Activated T-cell treated with anti-CD3 and anti-CD28 coated beads for 24 hours (primary cell): Measurements from ENCODE around the gene CREB5.

ENCODE experiments used
- DNase-seq: peaks from one replicate; pipeline ENCODE4 v3.0.0-alpha.2; 2020; ENCODE audit warnings: low read depth

Gene CREB5

DNA sequence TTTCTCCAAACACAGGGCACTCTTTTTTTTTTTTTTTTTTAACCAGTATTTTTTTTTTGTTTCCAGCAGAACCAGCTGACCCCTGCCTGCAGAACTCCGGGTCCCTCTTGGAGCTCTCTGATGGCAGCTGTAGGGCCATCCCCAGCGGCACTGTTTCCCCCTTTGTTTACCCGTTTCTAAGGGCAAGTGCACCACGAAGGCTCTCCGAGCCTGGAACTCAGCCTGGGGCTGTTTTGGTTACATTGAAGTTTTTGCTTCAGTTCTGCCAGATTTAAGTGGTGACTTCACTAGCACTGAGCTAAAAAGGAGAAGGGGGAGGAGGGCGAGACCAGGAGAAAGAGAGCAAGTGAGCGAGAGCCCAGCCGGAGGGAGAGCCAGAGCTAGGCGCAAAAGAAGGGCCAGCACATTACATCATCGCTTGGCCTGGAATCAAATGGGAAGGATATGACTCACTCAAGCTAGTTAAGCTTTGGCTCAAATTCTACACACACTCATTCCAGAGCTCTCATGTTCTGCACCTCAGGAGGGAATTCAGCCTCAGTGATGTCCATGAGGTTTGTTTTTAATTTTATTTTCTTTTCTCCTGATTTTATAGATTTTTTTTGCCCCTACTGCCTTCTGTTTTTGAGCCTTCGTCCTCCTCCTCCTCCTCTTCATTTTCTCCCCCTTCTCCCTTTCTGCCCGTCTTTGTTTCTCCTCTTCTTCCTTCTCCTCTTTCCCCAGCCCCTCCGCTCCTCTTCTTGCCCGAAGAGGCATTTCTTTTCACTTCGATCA is 273.5 kb downstream of the CREB5 start:
- no peak for DNase-seq

GRCh38 chr7:28686418-28686800 is 274.1 kb downstream of the CREB5 start:
- no peak for DNase-seq

- DNase-seq, result no peak
Measured at GRCh38 chr7:28687537-28687936, 275.2 kb downstream of the CREB5 start.

DNA sequence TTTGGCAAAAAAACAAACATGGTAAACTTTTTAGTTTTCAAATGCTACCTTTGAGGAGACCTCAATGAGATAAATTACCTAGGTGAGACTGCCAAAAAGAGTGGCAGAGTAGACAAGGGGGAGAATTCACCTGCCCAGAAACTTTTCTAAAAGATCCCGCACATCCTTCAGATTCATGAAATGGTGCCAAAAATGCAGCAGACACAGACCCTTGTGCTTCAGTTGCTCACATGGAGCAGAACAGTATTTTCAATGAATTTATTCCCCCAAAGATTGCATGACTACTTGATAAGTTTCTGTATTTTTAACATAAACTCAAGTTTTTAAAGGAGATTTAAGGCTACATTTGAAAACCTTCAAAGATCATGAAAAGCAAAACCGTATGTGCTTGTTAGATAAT is 275.9 kb downstream of the CREB5 start:
- no peak for DNase-seq

GRCh38 chr7:28688651-28689050 is 276.3 kb downstream of the CREB5 start:
- no peak for DNase-seq

DNA sequence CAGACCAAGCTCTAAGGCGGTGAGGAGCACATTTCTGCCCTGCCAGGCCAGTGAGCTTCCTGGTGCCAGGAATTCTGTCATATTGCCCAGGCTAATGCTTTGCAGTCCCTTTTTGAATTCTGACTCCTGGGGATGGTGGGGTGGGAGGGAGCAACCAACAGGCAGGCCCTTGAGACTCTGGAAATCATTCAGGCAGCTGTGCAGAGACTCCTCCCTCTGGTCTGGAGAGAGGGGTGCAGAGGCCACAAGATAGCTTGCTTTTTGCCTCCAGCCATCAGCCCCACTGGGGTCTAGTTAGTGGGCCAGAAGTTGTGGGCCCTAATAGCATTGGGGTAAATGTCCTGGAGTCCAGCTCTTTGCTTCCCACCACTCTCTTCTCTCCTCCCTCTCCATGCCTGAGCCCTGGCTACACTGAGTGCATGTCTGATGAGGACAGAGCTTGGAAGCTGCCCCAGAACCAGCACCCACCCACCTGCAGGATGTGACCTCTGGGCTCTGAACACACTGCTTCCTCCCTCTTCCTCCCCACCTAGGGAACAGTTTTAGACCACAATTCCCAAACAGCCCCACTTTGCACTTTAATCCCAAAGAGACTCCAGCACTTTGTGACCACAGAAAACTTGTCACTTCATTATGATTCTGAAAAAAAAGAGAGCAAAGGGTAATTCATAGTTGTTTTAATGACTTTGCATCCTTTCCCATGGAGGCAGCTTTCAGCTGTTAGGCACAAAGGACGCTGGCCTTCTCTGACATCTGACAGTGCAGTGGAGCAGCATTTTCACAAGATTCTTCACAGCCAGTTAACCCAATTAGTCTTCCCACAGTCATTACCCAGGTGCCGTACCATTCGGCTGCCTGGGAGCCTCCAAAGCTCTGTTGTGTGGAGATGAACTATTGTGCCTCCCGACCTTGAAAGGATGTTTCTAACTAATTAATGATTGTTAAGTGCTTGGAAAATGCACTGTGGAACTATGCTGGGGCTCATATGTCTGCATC is 283.3 kb downstream of the CREB5 start:
- DNase-seq, result no peak

DNA sequence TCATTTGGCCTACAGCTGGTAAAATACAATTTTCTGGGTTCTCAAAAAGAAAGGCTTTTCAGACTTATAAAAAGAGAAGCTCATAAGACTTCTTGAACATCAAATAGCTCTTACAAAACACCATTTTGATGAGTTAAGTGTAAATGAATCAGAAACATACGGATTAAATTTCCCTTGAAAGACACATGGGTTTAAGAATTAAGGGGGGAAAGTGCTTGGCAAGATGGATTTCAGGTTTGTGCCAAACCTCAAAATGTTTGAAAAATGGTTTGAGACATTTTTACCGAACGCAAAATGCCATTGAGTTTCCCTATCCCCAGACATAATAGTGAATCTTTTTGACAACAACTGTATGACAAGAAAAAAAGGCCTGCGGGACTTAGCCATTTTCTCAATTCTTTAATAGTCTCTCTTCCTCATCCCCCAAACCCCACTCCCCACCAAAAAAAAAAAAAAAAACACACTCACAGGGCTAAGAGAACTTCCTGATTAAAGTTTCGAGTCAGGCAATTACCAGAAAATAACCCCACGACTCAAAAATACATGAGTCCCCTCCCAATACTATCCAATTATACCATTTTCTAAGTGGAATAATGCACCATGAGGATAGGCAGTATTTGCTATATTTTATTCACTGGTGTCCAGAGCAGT is 285.7 kb downstream of the CREB5 start:
- no peak for DNase-seq

- DNase-seq, result no peak
Measured at GRCh38 chr7:28698840-28699239, 286.5 kb downstream of the CREB5 start.

DNA sequence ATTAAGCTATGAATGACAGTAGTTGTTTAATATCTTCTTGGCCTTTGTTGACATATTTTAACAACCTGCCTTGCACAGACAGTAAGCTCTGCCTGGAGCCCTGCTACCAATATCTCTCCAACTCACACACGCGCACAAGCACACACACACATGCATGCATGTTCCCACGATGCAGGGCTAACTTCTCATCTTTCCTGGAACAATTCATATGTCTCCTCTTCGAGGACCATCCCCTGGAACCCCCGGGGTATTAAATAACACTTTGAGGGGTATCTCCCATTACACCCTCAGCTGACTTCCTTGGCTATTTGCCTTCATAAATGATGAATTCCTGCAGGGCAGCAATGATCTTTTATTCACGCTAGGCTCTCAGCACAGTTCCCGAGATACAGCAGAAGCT is 287.8 kb downstream of the CREB5 start:
- no peak for DNase-seq

GRCh38 chr7:28700790-28701203 is 288.5 kb downstream of the CREB5 start:
- DNase-seq, result no peak

DNA sequence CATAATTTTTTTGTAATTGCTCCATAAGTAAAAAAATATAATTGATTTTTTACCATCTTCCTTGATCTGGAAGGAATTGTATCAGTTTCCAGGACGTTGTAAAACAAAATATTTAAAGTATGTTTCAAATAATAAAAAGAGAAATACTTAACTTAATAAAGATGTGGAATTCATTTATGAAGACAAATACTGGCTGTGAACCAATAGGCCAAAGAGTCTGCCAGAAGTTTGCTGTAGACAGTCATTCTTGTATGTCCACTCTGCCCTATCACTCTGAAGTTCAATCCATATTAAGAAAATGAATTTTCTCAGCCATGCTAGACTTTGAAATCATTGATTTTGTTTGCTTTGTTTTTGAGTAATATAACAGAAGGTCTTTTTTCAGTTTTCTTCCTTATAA is 289.4 kb downstream of the CREB5 start:
- no peak for DNase-seq

DNA sequence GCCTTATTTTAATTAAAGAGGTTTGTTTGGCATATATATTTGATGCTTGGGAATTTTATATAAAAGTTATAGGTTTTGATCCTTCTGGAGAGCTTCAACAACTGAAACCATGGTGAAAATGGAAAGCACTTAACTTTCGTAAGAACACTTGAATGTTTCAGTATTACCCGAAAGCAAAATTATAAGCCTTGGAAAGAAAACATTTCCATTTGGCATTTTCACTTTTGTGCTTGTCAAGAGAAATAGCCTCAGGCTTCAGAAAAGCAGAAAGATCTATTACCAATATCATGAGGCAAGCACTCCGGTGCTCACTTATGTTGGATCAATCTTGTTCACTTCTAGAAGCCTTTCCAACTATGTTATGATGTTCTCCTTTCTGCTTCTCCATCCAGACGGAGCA is 289.9 kb downstream of the CREB5 start:
- DNase-seq, result no peak

- no peak for DNase-seq
Measured at GRCh38 chr7:28703037-28703765, 290.9 kb downstream of the CREB5 start.

- no peak for DNase-seq
Measured at GRCh38 chr7:28704706-28705105, 292.4 kb downstream of the CREB5 start.

- DNase-seq, result no peak
Measured at GRCh38 chr7:28705350-28705749, 293.0 kb downstream of the CREB5 start.

DNA sequence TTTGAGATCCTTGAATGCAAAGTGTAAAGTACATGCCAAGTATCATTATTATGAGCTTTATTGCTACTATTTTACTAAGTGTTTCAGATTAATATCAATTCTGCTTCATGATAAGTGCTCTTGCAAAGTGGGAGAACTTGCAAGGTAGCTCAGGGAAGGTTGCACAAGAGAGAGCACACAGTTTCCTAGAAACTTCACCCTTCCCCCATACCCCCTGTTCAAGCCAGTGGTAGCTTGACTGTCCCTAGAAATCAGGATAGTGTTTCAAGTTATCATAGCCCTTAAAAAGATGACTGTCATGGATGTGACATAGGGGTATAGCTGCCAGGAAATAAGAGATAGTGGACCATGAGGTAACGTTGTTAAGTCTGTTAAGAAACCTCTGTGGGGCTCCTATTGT is 294.3 kb downstream of the CREB5 start:
- no peak for DNase-seq

DNA sequence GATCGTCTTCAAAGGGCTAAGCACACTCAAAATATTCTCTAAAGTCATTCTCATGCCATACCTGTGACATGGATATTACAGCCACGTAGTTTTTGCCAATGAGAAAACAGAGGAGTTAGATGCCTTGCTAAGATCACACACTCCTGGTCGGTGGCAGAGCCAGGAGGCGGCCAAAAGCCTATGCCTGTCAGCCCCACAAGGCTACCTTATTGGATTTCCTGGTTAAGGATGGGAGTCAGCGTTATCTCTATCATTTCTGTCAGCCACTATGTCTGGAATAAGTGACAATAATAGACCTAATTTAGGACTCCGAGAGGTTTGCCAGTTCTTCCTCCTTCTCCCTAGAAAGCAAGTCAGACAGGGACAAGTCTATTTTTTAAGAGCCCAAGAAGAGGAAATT is 295.0 kb downstream of the CREB5 start:
- no peak for DNase-seq

DNA sequence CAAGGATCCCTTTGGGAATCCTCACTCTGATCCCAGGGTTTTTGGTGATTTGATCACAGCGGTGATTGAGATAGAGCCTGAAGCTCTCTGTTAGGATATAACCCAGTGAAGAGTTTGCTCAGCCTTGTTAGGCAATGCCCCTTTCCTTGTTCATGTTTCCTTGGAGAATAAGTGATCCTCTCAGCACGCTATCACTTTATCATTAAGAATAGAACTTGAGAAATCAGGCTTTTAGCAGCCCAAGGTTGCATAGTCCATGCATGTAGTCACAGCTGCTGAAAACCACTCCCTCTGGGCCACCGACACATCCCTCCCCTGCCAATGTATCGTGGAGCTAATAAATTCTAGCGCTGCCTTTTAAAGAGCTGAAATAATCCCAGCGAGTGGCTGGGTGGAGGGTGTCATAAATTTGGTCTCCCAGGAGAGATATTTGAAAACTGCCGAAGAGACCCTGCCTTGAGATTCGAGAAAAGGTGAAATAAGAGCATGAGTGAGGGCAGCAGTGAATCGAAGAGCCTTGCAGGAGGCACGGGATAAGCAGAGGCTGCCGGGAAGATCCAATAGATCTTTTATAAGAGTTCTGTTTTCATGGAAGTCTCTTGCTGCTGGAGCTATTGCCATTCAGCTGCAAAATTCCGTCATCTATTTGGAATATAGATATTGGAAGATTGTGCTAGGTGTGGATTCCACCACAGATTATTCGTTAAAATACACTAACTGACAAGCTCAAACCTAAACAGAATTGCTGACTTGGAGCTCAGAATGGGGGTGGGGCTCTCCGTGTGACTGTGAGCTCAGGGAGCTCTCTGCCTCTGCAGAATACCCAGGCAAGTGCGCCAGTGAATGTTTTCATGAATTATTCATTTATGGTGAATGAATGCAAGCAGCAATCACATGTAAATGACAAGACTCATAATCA is 296.0 kb downstream of the CREB5 start:
- no peak for DNase-seq

GRCh38 chr7:28709748-28710147 is 297.4 kb downstream of the CREB5 start:
- DNase-seq, result no peak

DNA sequence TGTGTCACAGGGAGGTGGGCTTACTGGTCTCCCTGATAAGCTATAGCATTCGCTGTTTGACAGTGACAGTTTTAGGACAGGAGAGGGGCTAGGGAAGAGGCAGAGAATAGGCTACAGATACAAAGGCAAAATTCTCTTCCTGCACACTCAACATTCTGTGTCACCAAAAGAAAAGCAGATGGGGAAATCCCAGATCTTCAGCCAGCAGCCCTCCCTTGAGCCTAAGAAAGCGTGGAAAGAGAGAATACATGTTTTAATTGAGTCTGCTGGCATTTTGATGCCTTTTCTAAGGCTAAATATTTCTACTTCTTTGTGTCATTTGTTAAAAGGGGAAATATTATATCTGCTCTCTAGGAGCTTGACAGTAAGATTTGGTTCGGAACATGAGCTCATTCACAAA is 298.8 kb downstream of the CREB5 start:
- DNase-seq, result no peak
